C4-2B (cell line): ENCODE measurements around the gene C16orf82.

Source experiments
- ZFX ChIP-seq: fragments of 450-650 bp; IDR thresholded peaks from 2 replicates; pipeline ENCODE4 v1.6.1; 2017
- TF ChIP-seq, protein P1 (sequence below): fragments of 450-650 bp; conservative IDR thresholded peaks from 2 replicates; pipeline ENCODE4 v1.5.1; 2017; ENCODE audit warnings: mild to moderate bottlenecking

GRCh38 chr16:27033281-27033979 is 33.3 kb upstream of the C16orf82 start:
- TF ChIP-seq, protein P1, sequence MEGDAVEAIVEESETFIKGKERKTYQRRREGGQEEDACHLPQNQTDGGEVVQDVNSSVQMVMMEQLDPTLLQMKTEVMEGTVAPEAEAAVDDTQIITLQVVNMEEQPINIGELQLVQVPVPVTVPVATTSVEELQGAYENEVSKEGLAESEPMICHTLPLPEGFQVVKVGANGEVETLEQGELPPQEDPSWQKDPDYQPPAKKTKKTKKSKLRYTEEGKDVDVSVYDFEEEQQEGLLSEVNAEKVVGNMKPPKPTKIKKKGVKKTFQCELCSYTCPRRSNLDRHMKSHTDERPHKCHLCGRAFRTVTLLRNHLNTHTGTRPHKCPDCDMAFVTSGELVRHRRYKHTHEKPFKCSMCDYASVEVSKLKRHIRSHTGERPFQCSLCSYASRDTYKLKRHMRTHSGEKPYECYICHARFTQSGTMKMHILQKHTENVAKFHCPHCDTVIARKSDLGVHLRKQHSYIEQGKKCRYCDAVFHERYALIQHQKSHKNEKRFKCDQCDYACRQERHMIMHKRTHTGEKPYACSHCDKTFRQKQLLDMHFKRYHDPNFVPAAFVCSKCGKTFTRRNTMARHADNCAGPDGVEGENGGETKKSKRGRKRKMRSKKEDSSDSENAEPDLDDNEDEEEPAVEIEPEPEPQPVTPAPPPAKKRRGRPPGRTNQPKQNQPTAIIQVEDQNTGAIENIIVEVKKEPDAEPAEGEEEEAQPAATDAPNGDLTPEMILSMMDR: no peak
- no peak for TF ChIP-seq ZFX
